GM20431 (cell line): ENCODE data around the gene ITGA3.

ENCODE experiments used
- in situ Hi-C: fragments of 300-500 bp; cut with MseI, MboI; formaldehyde crosslinking; loops from one replicate; pipeline ENCODE4 v1.15.0; 2020; ENCODE audit warnings: low sequenced_read_pairs; ENCODE audit not compliant: unreplicated experiment

The ITGA3 gene

GRCh38 chr17:50064253-50065001 lies 8.5 kb downstream of the ITGA3 start:
- in situ Hi-C loops = no loop called here

GRCh38 chr17:50065056-50065455 lies 9.1 kb downstream of the ITGA3 start:
- in situ Hi-C loops = no loop called here

GRCh38 chr17:50066995-50067394 lies 11.1 kb downstream of the ITGA3 start:
- in situ Hi-C loops = no loop called here

- in situ Hi-C loops = no loop called here
Measured at GRCh38 chr17:50067996-50068395, 12.1 kb downstream of the ITGA3 start.

GRCh38 chr17:50070908-50071680 lies 15.2 kb downstream of the ITGA3 start:
- in situ Hi-C loops = no loop called here

GRCh38 chr17:50071692-50072091 lies 15.8 kb downstream of the ITGA3 start:
- in situ Hi-C loops = no loop called here

- in situ Hi-C loops = no loop called here
Measured at GRCh38 chr17:50072130-50072529, 16.2 kb downstream of the ITGA3 start.

GRCh38 chr17:50072925-50073324 lies 17.0 kb downstream of the ITGA3 start:
- in situ Hi-C loops = no loop called here

GRCh38 chr17:50074227-50074626 lies 18.3 kb downstream of the ITGA3 start:
- in situ Hi-C loops = no loop called here

GRCh38 chr17:50075446-50076032 lies 19.6 kb downstream of the ITGA3 start:
- in situ Hi-C loops = no loop called here

GRCh38 chr17:50076221-50076590 lies 20.3 kb downstream of the ITGA3 start:
- in situ Hi-C loops = no loop called here

GRCh38 chr17:50076591-50077235 lies 20.8 kb downstream of the ITGA3 start:
- in situ Hi-C loops = no loop called here

GRCh38 chr17:50078430-50078829 lies 22.5 kb downstream of the ITGA3 start:
- in situ Hi-C loops = no loop called here

- in situ Hi-C loops = loop anchor here (10.0 kb wide), 1 partner anchor 45 kb away; no protein-coding TSS in a partner anchor
Measured at GRCh38 chr17:50079334-50080095, 23.6 kb downstream of the ITGA3 start.

- in situ Hi-C loops = loop anchor here (10.0 kb wide), 1 partner anchor 45 kb away; no protein-coding TSS in a partner anchor
Measured at GRCh38 chr17:50080096-50080480, 24.2 kb downstream of the ITGA3 start.

- in situ Hi-C loops = loop anchor here (10.0 kb wide), 1 partner anchor 46 kb away; no protein-coding TSS in a partner anchor
Measured at GRCh38 chr17:50080827-50081226, 24.9 kb downstream of the ITGA3 start.

GRCh38 chr17:50081757-50082156 lies 25.8 kb downstream of the ITGA3 start:
- in situ Hi-C loops = loop anchor here (10.0 kb wide), 1 partner anchor 47 kb away; no protein-coding TSS in a partner anchor

- in situ Hi-C loops = loop anchor here (10.0 kb wide), 1 partner anchor 53 kb away; no protein-coding TSS in a partner anchor
Measured at GRCh38 chr17:50087246-50087911, 31.5 kb downstream of the ITGA3 start.

- in situ Hi-C loops = loop anchor here (10.0 kb wide), 1 partner anchor 53 kb away; no protein-coding TSS in a partner anchor
Measured at GRCh38 chr17:50087912-50088405, 32.0 kb downstream of the ITGA3 start.
